22Rv1 (cell line): Measurements from ENCODE around the gene ASCC2.

ENCODE experiments used
- ZFX ChIP-seq: fragments of 450-650 bp; IDR thresholded peaks from 2 replicates; pipeline ENCODE4 v1.6.1; 2017; ENCODE audit warnings: antibody characterized with exemption, borderline replicate concordance
- TF ChIP-seq, protein P1 (sequence below): fragments of 450-650 bp; IDR thresholded peaks from 2 replicates; pipeline ENCODE4 v1.5.1; 2017; ENCODE audit warnings: mild to moderate bottlenecking

DNA sequence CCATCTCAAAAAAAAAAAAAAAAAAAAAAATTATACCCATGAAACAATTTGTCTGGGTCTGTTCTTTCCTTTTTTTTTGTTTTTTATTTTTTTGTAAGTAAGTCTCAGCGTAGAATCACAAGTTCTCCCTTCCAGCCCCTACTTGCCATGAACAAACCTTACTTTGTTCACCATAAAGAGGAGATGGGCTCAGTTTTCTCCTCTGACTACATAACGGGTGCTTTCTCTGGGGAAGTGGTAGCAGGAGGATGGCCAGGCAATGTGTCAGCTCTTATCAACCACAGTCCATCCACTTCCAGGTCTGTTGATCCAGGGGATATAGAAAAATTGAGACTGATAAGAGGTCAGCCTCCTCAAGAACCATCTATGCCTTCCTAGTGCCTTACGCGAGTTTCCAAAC, 11.0 kb downstream of the ASCC2 start:
- TF ChIP-seq, protein P1, sequence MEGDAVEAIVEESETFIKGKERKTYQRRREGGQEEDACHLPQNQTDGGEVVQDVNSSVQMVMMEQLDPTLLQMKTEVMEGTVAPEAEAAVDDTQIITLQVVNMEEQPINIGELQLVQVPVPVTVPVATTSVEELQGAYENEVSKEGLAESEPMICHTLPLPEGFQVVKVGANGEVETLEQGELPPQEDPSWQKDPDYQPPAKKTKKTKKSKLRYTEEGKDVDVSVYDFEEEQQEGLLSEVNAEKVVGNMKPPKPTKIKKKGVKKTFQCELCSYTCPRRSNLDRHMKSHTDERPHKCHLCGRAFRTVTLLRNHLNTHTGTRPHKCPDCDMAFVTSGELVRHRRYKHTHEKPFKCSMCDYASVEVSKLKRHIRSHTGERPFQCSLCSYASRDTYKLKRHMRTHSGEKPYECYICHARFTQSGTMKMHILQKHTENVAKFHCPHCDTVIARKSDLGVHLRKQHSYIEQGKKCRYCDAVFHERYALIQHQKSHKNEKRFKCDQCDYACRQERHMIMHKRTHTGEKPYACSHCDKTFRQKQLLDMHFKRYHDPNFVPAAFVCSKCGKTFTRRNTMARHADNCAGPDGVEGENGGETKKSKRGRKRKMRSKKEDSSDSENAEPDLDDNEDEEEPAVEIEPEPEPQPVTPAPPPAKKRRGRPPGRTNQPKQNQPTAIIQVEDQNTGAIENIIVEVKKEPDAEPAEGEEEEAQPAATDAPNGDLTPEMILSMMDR: no peak
- TF ChIP-seq ZFX: no peak
